Measurements from ENCODE around the gene TPSD1.

- TF ChIP-seq CTCF (IDR thresholded peaks at IDR 0.05; ENCODE audit: insufficient read depth, low read length, poor library complexity, severe bottlenecking), result no peak
- no peak for TF ChIP-seq EZH2phosphoT487 (conservative IDR thresholded peaks at IDR 0.05; ENCODE audit: low read length)
These were observed 24.9 kb downstream of the TPSD1 start for GRCh38 chr16:1280783-1281182.

Measured in SU-DHL-6 (cell line).